Peyer's patch (tissue), 4 donors: ENCODE results near the gene UBXN1.
"Not testable (repeated sequence)": the region's sequence is repeated elsewhere in the genome, so short reads cannot be mapped to it uniquely, and the experiment has no call there.

Experiments used
- POLR2A ChIP-seq, 2 donors: fragments of 450-650 bp; IDR thresholded peaks; one replicate each; pipeline ENCODE4 v1.5.1; 2017; ENCODE audit warnings: antibody characterized with exemption in 2 of 2, mild to moderate bottlenecking in 2 of 2, moderate library complexity in 2 of 2
- TF ChIP-seq, protein P1 (sequence below), 6 experiments: fragments of 450-650 bp in 4 of 6; fragments of 200-600 bp in 2 of 6; sonication (generic) in 1 of 6; IDR thresholded peaks; one replicate each; pipeline ENCODE4 v1.5.1; 2017 to 2019; ENCODE audit warnings: antibody characterized with exemption in 6 of 6, mild to moderate bottlenecking in 3 of 6, moderate library complexity in 1 of 6

DNA sequence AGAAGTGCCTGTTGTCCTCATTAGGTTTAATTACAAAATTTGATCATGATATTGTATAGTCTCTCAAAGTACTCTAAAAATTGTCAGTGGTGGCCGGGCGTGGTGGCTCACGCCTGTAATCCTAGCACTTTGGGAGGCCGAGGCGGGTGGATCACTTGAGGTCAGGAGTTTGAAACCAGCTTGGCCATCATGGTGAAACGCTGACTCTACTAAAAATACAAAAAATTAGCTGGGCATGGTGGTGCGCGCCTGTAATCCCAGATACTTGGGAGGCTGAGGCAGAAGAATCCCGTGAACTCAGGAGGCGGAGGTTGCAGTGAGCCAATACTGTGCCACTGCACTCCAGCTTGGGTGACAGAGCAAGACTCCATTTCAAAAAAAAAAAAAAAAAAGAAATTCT lies 3.5 kb downstream of the UBXN1 start:
- TF ChIP-seq, protein P1, sequence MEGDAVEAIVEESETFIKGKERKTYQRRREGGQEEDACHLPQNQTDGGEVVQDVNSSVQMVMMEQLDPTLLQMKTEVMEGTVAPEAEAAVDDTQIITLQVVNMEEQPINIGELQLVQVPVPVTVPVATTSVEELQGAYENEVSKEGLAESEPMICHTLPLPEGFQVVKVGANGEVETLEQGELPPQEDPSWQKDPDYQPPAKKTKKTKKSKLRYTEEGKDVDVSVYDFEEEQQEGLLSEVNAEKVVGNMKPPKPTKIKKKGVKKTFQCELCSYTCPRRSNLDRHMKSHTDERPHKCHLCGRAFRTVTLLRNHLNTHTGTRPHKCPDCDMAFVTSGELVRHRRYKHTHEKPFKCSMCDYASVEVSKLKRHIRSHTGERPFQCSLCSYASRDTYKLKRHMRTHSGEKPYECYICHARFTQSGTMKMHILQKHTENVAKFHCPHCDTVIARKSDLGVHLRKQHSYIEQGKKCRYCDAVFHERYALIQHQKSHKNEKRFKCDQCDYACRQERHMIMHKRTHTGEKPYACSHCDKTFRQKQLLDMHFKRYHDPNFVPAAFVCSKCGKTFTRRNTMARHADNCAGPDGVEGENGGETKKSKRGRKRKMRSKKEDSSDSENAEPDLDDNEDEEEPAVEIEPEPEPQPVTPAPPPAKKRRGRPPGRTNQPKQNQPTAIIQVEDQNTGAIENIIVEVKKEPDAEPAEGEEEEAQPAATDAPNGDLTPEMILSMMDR (IDR thresholded peaks at IDR 0.05) = not testable (repeated sequence)
- not testable (repeated sequence) for TF ChIP-seq POLR2A (IDR thresholded peaks at IDR 0.05)
